ENCODE results near the gene MEF2C. TPM values are rescaled to one million over a fixed set of nuclear protein-coding genes. Genes with fewer than 3 reads are reported as not detected.

Gene MEF2C
- total RNA-seq, 1 experiment from 2014 or later = 13.0 TPM

DNA sequence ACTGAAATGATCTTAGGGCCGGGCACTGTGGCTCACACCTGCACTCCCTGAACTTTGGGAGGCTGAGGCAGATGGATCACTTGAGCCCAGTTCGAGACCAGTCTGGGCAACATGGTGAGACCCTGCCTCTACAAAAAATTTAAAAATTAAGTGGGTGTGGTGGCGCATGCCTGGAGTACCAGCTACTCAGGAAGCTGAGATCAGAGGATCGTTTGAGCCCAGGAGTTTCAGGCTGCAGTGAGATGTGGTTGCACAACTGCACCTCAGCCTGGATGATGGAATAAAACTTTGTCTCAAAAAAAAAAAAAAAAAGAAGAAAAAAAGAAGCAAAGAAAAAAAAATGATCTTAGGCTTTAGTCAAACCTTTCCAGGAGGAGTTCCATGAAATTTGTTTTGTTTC is 41.8 kb downstream of the MEF2C start:
- BruUV-seq (replicated peaks) = no TSS peak
- TF ChIP-seq EGR1 (IDR thresholded peaks at IDR 0.05; ENCODE audit: low read depth) (no peak), ZFX (IDR thresholded peaks at IDR 0.05) (no peak), SP1 (IDR thresholded peaks at IDR 0.05; ENCODE audit: low read depth) (no peak), CEBPB (IDR thresholded peaks at IDR 0.05; ENCODE audit: low read depth) (no peak), TCF7L2 (IDR thresholded peaks at IDR 0.05; ENCODE audit: borderline replicate concordance, extremely low read depth, insufficient read depth, insufficient read length) (no peak), SIN3A (IDR thresholded peaks at IDR 0.05; ENCODE audit: low read depth) (no peak), CBX3 (IDR thresholded peaks at IDR 0.05; ENCODE audit: low read depth) (no peak), JUND (IDR thresholded peaks at IDR 0.05) (no peak), POLR2A (IDR thresholded peaks at IDR 0.05; ENCODE audit: borderline replicate concordance, extremely low read depth, insufficient read depth, insufficient read length) (no peak), SRF (IDR thresholded peaks at IDR 0.05; ENCODE audit: low read depth) (no peak), EZH2phosphoT487 (IDR thresholded peaks at IDR 0.05; ENCODE audit: borderline replicate concordance) (no peak), RAD21 (IDR thresholded peaks at IDR 0.05; ENCODE audit: low read depth) (no peak)
- TF ChIP-seq, protein P1, sequence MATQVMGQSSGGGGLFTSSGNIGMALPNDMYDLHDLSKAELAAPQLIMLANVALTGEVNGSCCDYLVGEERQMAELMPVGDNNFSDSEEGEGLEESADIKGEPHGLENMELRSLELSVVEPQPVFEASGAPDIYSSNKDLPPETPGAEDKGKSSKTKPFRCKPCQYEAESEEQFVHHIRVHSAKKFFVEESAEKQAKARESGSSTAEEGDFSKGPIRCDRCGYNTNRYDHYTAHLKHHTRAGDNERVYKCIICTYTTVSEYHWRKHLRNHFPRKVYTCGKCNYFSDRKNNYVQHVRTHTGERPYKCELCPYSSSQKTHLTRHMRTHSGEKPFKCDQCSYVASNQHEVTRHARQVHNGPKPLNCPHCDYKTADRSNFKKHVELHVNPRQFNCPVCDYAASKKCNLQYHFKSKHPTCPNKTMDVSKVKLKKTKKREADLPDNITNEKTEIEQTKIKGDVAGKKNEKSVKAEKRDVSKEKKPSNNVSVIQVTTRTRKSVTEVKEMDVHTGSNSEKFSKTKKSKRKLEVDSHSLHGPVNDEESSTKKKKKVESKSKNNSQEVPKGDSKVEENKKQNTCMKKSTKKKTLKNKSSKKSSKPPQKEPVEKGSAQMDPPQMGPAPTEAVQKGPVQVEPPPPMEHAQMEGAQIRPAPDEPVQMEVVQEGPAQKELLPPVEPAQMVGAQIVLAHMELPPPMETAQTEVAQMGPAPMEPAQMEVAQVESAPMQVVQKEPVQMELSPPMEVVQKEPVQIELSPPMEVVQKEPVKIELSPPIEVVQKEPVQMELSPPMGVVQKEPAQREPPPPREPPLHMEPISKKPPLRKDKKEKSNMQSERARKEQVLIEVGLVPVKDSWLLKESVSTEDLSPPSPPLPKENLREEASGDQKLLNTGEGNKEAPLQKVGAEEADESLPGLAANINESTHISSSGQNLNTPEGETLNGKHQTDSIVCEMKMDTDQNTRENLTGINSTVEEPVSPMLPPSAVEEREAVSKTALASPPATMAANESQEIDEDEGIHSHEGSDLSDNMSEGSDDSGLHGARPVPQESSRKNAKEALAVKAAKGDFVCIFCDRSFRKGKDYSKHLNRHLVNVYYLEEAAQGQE (IDR thresholded peaks at IDR 0.05; ENCODE audit: low read depth) = no peak
- TF ChIP-seq, protein P2, sequence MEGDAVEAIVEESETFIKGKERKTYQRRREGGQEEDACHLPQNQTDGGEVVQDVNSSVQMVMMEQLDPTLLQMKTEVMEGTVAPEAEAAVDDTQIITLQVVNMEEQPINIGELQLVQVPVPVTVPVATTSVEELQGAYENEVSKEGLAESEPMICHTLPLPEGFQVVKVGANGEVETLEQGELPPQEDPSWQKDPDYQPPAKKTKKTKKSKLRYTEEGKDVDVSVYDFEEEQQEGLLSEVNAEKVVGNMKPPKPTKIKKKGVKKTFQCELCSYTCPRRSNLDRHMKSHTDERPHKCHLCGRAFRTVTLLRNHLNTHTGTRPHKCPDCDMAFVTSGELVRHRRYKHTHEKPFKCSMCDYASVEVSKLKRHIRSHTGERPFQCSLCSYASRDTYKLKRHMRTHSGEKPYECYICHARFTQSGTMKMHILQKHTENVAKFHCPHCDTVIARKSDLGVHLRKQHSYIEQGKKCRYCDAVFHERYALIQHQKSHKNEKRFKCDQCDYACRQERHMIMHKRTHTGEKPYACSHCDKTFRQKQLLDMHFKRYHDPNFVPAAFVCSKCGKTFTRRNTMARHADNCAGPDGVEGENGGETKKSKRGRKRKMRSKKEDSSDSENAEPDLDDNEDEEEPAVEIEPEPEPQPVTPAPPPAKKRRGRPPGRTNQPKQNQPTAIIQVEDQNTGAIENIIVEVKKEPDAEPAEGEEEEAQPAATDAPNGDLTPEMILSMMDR (IDR thresholded peaks at IDR 0.05 in 2 of 3, conservative IDR thresholded peaks at IDR 0.05 in 1 of 3; ENCODE audit: borderline replicate concordance in 1 of 3, insufficient read depth in 1 of 3, low read depth in 2 of 3, low read length in 2 of 3) = no peak
- no peak overlapping the region for H3K4me3 ChIP-seq (replicated peaks in 1 of 2; ENCODE audit: low read depth in 1 of 2, low read length in 2 of 2)

More for the DNA sequence above, 41.8 kb downstream of the MEF2C start:
- H3K27ac ChIP-seq (ENCODE audit: low read depth, low read length) = no peak overlapping the region
- no peaks in the 10 kb centered on the region for H3K4me1 ChIP-seq (ENCODE audit: control insufficient read depth in 1 of 2, insufficient read depth in 2 of 2, low read length in 2 of 2)
- DNase-seq (ENCODE audit: low read depth, low spot score) (no peak), ATAC-seq (no peak)
- POLR2A ChIA-PET = no interaction called here
- no peaks in the 10 kb centered on the region for H3K79me2 ChIP-seq (ENCODE audit: insufficient read depth, low read length)
- H3K9me3 ChIP-seq (ENCODE audit: control insufficient read depth in 1 of 2, insufficient read depth in 1 of 2, low read depth in 1 of 2, low read length in 2 of 2) = no peaks in the 10 kb centered on the region
- no peak overlapping the region for H2AFZ ChIP-seq (ENCODE audit: low read depth, low read length, poor library complexity, severe bottlenecking)
- H3K36me3 ChIP-seq (ENCODE audit: control insufficient read depth in 1 of 2, insufficient read depth in 2 of 2, low read length in 2 of 2) = no peaks in the 10 kb centered on the region
- intact Hi-C loops (cut with micrococcal nuclease) = no loop called here
- CTCF ChIA-PET = no interaction called here
- H3K9ac ChIP-seq (ENCODE audit: low read length) = no peak overlapping the region
- RAD21 ChIA-PET (ENCODE audit: low non-redundant PET in 1 of 2, low total read pairs in 2 of 2, uncharacterized antibody in 2 of 2, unreplicated experiment in 2 of 2) = no interaction called here
- no peak overlapping the region for H3K4me2 ChIP-seq (ENCODE audit: low read length)
- H3K9me2 ChIP-seq (ENCODE audit: insufficient read depth) = no peaks in the 10 kb centered on the region
- no peaks in the 10 kb centered on the region for H4K20me1 ChIP-seq (ENCODE audit: insufficient read depth)
- no peaks in the 10 kb centered on the region for H3K27me3 ChIP-seq (ENCODE audit: insufficient read depth, low read length)
